A673 (cell line): Measurements from ENCODE around the gene FOS. TPM values are rescaled to one million over a fixed set of nuclear protein-coding genes. Genes with fewer than 3 reads are reported as not detected.

Source experiments
- BruUV-seq: library from RNA; stranded (reverse); fragments of 400-500 nt; replicated peaks from 2 replicates; lab custom pipeline; 2021; lab: Mats Ljungman, UMichigan
- CTCF ChIA-PET: fragments of 300-600 bp; sonication (Branson Sonifier 250); formaldehyde crosslinking; loops from one replicate; lab custom pipeline; 2022; ENCODE audit warnings: antibody characterized with exemption; lab: Charles Lee
- POLR2A ChIA-PET: fragments of 300-600 bp; sonication (Branson Sonifier 250); formaldehyde crosslinking; loops from one replicate; lab custom pipeline; 2022; ENCODE audit warnings: antibody characterized with exemption; ENCODE audit not compliant: low non-redundant PET; lab: Charles Lee
- DNase-seq: peaks from one replicate; pipeline ENCODE4 v3.0.0-alpha.2; 2015; ENCODE audit warnings: low spot score
- H3K27ac ChIP-seq: fragments of 200-600 bp; sonication (generic); 2 replicates; pipeline ENCODE4 v1.5.1; 2016; ENCODE audit warnings: mixed run types, low read depth, mild to moderate bottlenecking, mixed read lengths, antibody characterized with exemption, low read length; ENCODE audit not compliant: poor library complexity, severe bottlenecking
- H3K27me3 ChIP-seq: fragments of 200-600 bp; sonication (generic); replicated peaks from 2 replicates; pipeline ENCODE4 v1.6.1; 2017; ENCODE audit warnings: mixed run types, low read depth, mild to moderate bottlenecking, mixed read lengths, antibody characterized with exemption, low read length; ENCODE audit not compliant: insufficient read depth, poor library complexity
- H3K36me3 ChIP-seq: fragments of 200-600 bp; sonication (generic); 2 replicates; pipeline ENCODE4 v1.6.1; 2016; ENCODE audit warnings: mixed run types, mild to moderate bottlenecking, mixed read lengths, antibody characterized with exemption, low read length; ENCODE audit not compliant: insufficient read depth, poor library complexity, severe bottlenecking
- H3K4me1 ChIP-seq: fragments of 200-600 bp; sonication (generic); 2 replicates; pipeline ENCODE4 v1.6.1; 2017; ENCODE audit warnings: mixed run types, mild to moderate bottlenecking, mixed read lengths, antibody characterized with exemption, low read length; ENCODE audit not compliant: insufficient read depth, poor library complexity, severe bottlenecking
- H3K4me3 ChIP-seq: fragments of 200-600 bp; sonication (generic); 2 replicates; pipeline ENCODE4 v1.5.1; 2016; ENCODE audit warnings: low read depth, mixed run types, mild to moderate bottlenecking, mixed read lengths, low read length; ENCODE audit not compliant: poor library complexity, severe bottlenecking
- H3K9me3 ChIP-seq: fragments of 200-600 bp; sonication (generic); 2 replicates; pipeline ENCODE4 v1.6.1; 2016; ENCODE audit warnings: mixed run types, low read depth, mild to moderate bottlenecking, mixed read lengths, antibody characterized with exemption, low read length; ENCODE audit not compliant: poor library complexity, severe bottlenecking
- CTCF ChIP-seq: fragments of 300-800, 200-600 bp; sonication (generic); conservative IDR thresholded peaks from 2 replicates; pipeline ENCODE4 v1.5.1; 2017; ENCODE audit warnings: low read depth, mild to moderate bottlenecking, antibody characterized with exemption, low read length, moderate library complexity, mixed read lengths
- EZH2 ChIP-seq: fragments of 200-600 bp; sonication (generic); IDR thresholded peaks from 2 replicates; pipeline ENCODE4 v1.6.1; 2017; ENCODE audit warnings: borderline replicate concordance, low read depth, mild to moderate bottlenecking, mixed read lengths, antibody characterized with exemption, low read length; ENCODE audit not compliant: poor library complexity, severe bottlenecking
- intact Hi-C: fragments of 100-400 bp; cut with micrococcal nuclease; formaldehyde crosslinking; loops from one replicate; pipeline ENCODE4 v1.10.0; 2022; ENCODE audit not compliant: unreplicated experiment
- total RNA-seq: library from RNA; stranded (reverse); gene quantifications from 2 replicates; pipeline ENCODE4 v1.2.3, GENCODE V29; 2021

Gene FOS
- total RNA-seq, 1 experiment from 2014 or later, result 13.7 TPM

GRCh38 chr14:75279153-75279762 is 630 bp downstream of the FOS start:
- POLR2A ChIA-PET, result no interaction called here
- peak; percentile 66 for DNase-seq
- Histone ChIP-seq H3K4me1 (peaks cover 16% of the 10 kb centered on the region), H3K27me3 (no peaks in the 10 kb centered on the region), H3K4me3 (peak overlapping the region; percentile 77), H3K27ac (peak overlapping the region; percentile 100), H3K36me3 (peaks cover 20% of the 10 kb centered on the region), H3K9me3 (no peaks in the 10 kb centered on the region)
- no peak for TF ChIP-seq CTCF
- TF ChIP-seq EZH2, result no peak
- intact Hi-C loops, result no loop called here
- CTCF ChIA-PET, result no interaction called here
- BruUV-seq, result no TSS peak

GRCh38 chr14:75279763-75280290 is 1.2 kb downstream of the FOS start:
- ChIA-PET CTCF (no interaction called here), POLR2A (interaction anchor here (0.8 kb wide), 1 partner anchor 14 kb away, joined by 4 read pairs; no protein-coding TSS in a partner anchor)
- intact Hi-C loops, result no loop called here
- TF ChIP-seq CTCF, result no peak
- no peak for TF ChIP-seq EZH2
- Histone ChIP-seq H3K4me3 (peak overlapping the region; percentile 77), H3K27me3 (no peaks in the 10 kb centered on the region), H3K36me3 (peaks cover 20% of the 10 kb centered on the region), H3K4me1 (peaks cover 15% of the 10 kb centered on the region), H3K27ac (no peak overlapping the region), H3K9me3 (no peaks in the 10 kb centered on the region)
- no TSS peak for BruUV-seq
- no peak for DNase-seq

DNA sequence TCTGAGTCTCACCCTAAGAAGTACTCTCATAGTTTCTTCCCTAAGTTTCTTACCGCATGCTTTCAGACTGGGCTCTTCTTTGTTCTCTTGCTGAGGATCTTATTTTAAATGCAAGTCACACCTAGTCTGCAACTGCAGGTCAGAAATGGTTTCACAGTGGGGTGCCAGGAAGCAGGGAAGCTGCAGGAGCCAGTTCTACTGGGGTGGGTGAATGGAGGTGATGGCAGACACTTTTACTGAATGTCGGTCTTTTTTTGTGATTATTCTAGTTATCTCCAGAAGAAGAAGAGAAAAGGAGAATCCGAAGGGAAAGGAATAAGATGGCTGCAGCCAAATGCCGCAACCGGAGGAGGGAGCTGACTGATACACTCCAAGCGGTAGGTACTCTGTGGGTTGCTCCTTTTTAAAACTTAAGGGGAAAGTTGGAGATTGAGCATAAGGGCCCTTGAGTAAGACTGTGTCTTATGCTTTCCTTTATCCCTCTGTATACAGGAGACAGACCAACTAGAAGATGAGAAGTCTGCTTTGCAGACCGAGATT is 1.7 kb downstream of the FOS start:
- peaks cover 15% of the 10 kb centered on the region for H3K4me1 ChIP-seq
- peaks cover 20% of the 10 kb centered on the region for H3K36me3 ChIP-seq
- DNase-seq, result no peak
- ChIA-PET CTCF (no interaction called here), POLR2A (interaction anchor here (0.8 kb wide), 1 partner anchor 14 kb away, joined by 4 read pairs; no protein-coding TSS in a partner anchor)
- intact Hi-C loops, result no loop called here
- no peak for TF ChIP-seq EZH2
- TF ChIP-seq CTCF, result no peak
- no peaks in the 10 kb centered on the region for H3K27me3 ChIP-seq
- H3K9me3 ChIP-seq, result no peaks in the 10 kb centered on the region
- BruUV-seq, result no TSS peak
- H3K4me3 ChIP-seq, result peak overlapping the region; percentile 77
- H3K27ac ChIP-seq, result no peak overlapping the region
